ENCODE results near the gene CDKN2C.
A peak's percentile ranks its signal among the peaks of the same experiment; 100 is the strongest.

CDKN2C gene

GRCh38 chr1:50959913-50960844 is 9.9 kb upstream of the CDKN2C start, which contains the start of gene FAF1 (continued):
- TF ChIP-seq BCL11A (tag by site-specific recombination; IDR thresholded peaks at IDR 0.05; ENCODE audit: low read depth) (no peak), HIC1 (tag by site-specific recombination; IDR thresholded peaks at IDR 0.05) (no peak), ZNF223 (tag by site-specific recombination; IDR thresholded peaks at IDR 0.05) (no peak), RBAK (tag by site-specific recombination; IDR thresholded peaks at IDR 0.05) (no peak), REST (tag by site-specific recombination; IDR thresholded peaks at IDR 0.05) (peak; percentile 73), ZNF2 (tag by site-specific recombination; IDR thresholded peaks at IDR 0.05) (peak; percentile 78; the same call in 1 of the 2 replicates), ZNF10 (tag by site-specific recombination; IDR thresholded peaks at IDR 0.05) (no peak; the same call in 1 of the 2 replicates), ZSCAN18 (tag by site-specific recombination; IDR thresholded peaks at IDR 0.05) (no peak), ZBTB26 (tag by site-specific recombination; optimal IDR thresholded peaks at IDR 0.05) (peak; percentile 94), ZEB2 (tag by site-specific recombination; IDR thresholded peaks at IDR 0.05) (peak; percentile 89), SALL2 (tag by site-specific recombination; IDR thresholded peaks at IDR 0.05; ENCODE audit: borderline replicate concordance) (no peak), OVOL3 (tag by site-specific recombination; IDR thresholded peaks at IDR 0.05) (peak; percentile 49; the same call in 1 of the 2 replicates), ZFP41 (tag by site-specific recombination; IDR thresholded peaks at IDR 0.05; ENCODE audit: borderline replicate concordance) (no peak), ZNF629 (tag by site-specific recombination; IDR thresholded peaks at IDR 0.05) (peak; percentile 65; the same call in 1 of the 2 replicates), ZNF146 (tag by site-specific recombination; IDR thresholded peaks at IDR 0.05) (peak; percentile 57; the same call in 1 of the 2 replicates), TSHZ1 (tag by site-specific recombination; IDR thresholded peaks at IDR 0.05; ENCODE audit: borderline replicate concordance) (no peak; the same call in 1 of the 2 replicates), ZNF292 (tag by site-specific recombination; IDR thresholded peaks at IDR 0.05; ENCODE audit: borderline replicate concordance, low read depth) (no peak), KLF17 (tag by site-specific recombination; IDR thresholded peaks at IDR 0.05) (peak; percentile 91), ZNF623 (tag by site-specific recombination; IDR thresholded peaks at IDR 0.05) (no peak; the same call in 1 of the 2 replicates), KLF10 (tag by site-specific recombination; IDR thresholded peaks at IDR 0.05) (peak; percentile 84), ZNF580 (tag by site-specific recombination; IDR thresholded peaks at IDR 0.05) (peak; percentile 88)

Measured in HEK293 (cell line).